ENCODE data around the gene SRRM2.
A peak's percentile ranks its signal among the peaks of the same experiment; 100 is the strongest.

Gene SRRM2

GRCh38 chr16:2752035-2752849 lies at the start of gene SRRM2:
Gene SRRM2 (plus strand): TSS chr16:2752638. CDS start chr16:2756365, 3,727 bp downstream.
- DNase-seq (ENCODE audit: low read depth in 1 of 2, low spot score in 1 of 2): peak; percentile 88 to 90

GRCh38 chr16:2702871-2703745 lies 49.3 kb upstream of the SRRM2 start:
- DNase-seq (ENCODE audit: low read depth in 1 of 2, low spot score in 1 of 2): no peak

GRCh38 chr16:2704166-2704982 lies 48.1 kb upstream of the SRRM2 start:
- DNase-seq (ENCODE audit: low read depth in 1 of 2, low spot score in 1 of 2): no peak

GRCh38 chr16:2704983-2705275 lies 47.5 kb upstream of the SRRM2 start:
- no peak for DNase-seq (ENCODE audit: low read depth in 1 of 2, low spot score in 1 of 2)

GRCh38 chr16:2705351-2705750 lies 47.1 kb upstream of the SRRM2 start:
- DNase-seq (ENCODE audit: low read depth in 1 of 2, low spot score in 1 of 2): no peak

- DNase-seq (ENCODE audit: low read depth in 1 of 2, low spot score in 1 of 2): no peak
Measured at GRCh38 chr16:2706085-2706484, 46.4 kb upstream of the SRRM2 start.

- no peak for DNase-seq (ENCODE audit: low read depth in 1 of 2, low spot score in 1 of 2)
Measured at GRCh38 chr16:2706611-2707311, 45.7 kb upstream of the SRRM2 start.

GRCh38 chr16:2707368-2708289 lies 44.8 kb upstream of the SRRM2 start:
- no peak for DNase-seq (ENCODE audit: low read depth in 1 of 2, low spot score in 1 of 2)

GRCh38 chr16:2708290-2708639 lies 44.2 kb upstream of the SRRM2 start:
- no peak for DNase-seq (ENCODE audit: low read depth in 1 of 2, low spot score in 1 of 2)

- no peak for DNase-seq (ENCODE audit: low read depth in 1 of 2, low spot score in 1 of 2)
Measured at GRCh38 chr16:2708955-2709587, 43.4 kb upstream of the SRRM2 start.

GRCh38 chr16:2709588-2709984 lies 42.9 kb upstream of the SRRM2 start:
- no peak for DNase-seq (ENCODE audit: low read depth in 1 of 2, low spot score in 1 of 2)

GRCh38 chr16:2710021-2710710 lies 42.3 kb upstream of the SRRM2 start:
- no peak for DNase-seq (ENCODE audit: low read depth in 1 of 2, low spot score in 1 of 2)

- no peak for DNase-seq (ENCODE audit: low read depth in 1 of 2, low spot score in 1 of 2)
Measured at GRCh38 chr16:2710711-2711231, 41.7 kb upstream of the SRRM2 start.

GRCh38 chr16:2711370-2712062 lies 40.9 kb upstream of the SRRM2 start:
- DNase-seq (ENCODE audit: low read depth in 1 of 2, low spot score in 1 of 2): no peak

- DNase-seq (ENCODE audit: low read depth in 1 of 2, low spot score in 1 of 2): no peak
Measured at GRCh38 chr16:2712063-2712441, 40.4 kb upstream of the SRRM2 start.

- no peak for DNase-seq (ENCODE audit: low read depth in 1 of 2, low spot score in 1 of 2)
Measured at GRCh38 chr16:2712546-2712945, 39.9 kb upstream of the SRRM2 start.

GRCh38 chr16:2713523-2713922 lies 38.9 kb upstream of the SRRM2 start:
- DNase-seq (ENCODE audit: low read depth in 1 of 2, low spot score in 1 of 2): no peak
